Measurements from ENCODE around the gene ANAPC16. TPM values are rescaled to one million over a fixed set of nuclear protein-coding genes. Genes with fewer than 3 reads are reported as not detected.

ANAPC16 gene
- total and polyA plus RNA-seq, 2 of the 4 experiments (the other 2 are of a cell fraction): 25.2 to 26.3 TPM

DNA sequence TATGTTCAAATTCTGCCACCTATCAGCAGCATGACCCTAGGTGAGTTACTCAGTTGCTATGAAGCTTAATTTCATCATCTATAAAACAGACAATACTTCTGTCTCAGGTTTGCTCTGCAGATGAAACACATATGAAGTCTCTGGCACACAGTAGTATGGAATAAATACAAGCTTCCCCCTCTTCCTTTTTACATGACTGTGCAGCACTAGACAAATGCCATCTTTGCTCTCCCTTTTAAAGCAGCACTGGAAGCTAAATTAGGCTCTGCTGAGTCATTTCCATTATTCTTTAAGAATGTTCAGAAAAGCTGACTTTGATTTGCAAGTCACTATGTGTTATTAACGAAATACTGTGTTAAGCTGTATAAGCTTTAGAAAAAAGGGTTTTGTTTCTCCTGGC is 40.7 kb upstream of the ANAPC16 start:
- Histone ChIP-seq H3K79me1 (ENCODE audit: low read depth in 1 of 2, low read length in 2 of 2) (peaks cover 0 to 2% of the 10 kb centered on the region in 2 experiments; a peak in 1 of 4 replicates), H2AK9ac (replicated peaks; ENCODE audit: low read depth, low read length, poor library complexity) (no peak overlapping the region), H3K36me3 (ENCODE audit: control insufficient read depth, insufficient read depth, low read length) (peaks cover 3% of the 10 kb centered on the region; the same call in 1 of the 2 replicates), H4K5ac (ENCODE audit: low read depth, low read length) (no peak overlapping the region), H3K9me1 (ENCODE audit: insufficient read depth, low read length) (peaks cover 5% of the 10 kb centered on the region), H2BK5ac (ENCODE audit: low read depth, low read length, poor library complexity, severe bottlenecking) (peak overlapping the region; percentile 31), H3K4me2 (ENCODE audit: low read depth, low read length) (peak overlapping the region; percentile 2; the same call in 1 of the 2 replicates), H4K91ac (ENCODE audit: insufficient read depth, low read depth, low read length) (peak overlapping the region; percentile 8; the same call in 1 of the 2 replicates), H3K23ac (ENCODE audit: low read depth, low read length) (no peak overlapping the region), H3K4me3 (ENCODE audit: insufficient read depth, low read depth, low read length) (no peak overlapping the region), H2AFZ (replicated peaks; ENCODE audit: low read length, poor library complexity) (no peak overlapping the region), H2AK5ac (ENCODE audit: low read depth, low read length) (no peak overlapping the region), H3K27me3 (ENCODE audit: control insufficient read depth, insufficient read depth, low read length) (no peaks in the 10 kb centered on the region), H3K4ac (ENCODE audit: low read depth, low read length) (no peak overlapping the region; the same call in 1 of the 2 replicates), H2BK15ac (ENCODE audit: low read depth, low read length) (no peak overlapping the region; the same call in 2 of the 3 replicates), H3K9ac (ENCODE audit: low read depth, low read length) (no peak overlapping the region), H2BK120ac (ENCODE audit: low read depth, low read length) (peak overlapping the region; percentile 28), H3K18ac (ENCODE audit: low read depth, low read length) (peak overlapping the region; percentile 1; the same call in 1 of the 2 replicates), H3K4me1 (ENCODE audit: control insufficient read depth, insufficient read depth, low read length) (peaks cover 9% of the 10 kb centered on the region), H3K14ac (replicated peaks; ENCODE audit: low read depth, low read length) (peak overlapping the region; percentile 29; the same call in 1 of the 2 replicates), H3K56ac (ENCODE audit: extremely low read depth, insufficient read depth, low read length) (peak overlapping the region; percentile 32; the same call in 1 of the 2 replicates), H3K27ac (ENCODE audit: insufficient read depth, low read length) (no peak overlapping the region), H4K8ac (ENCODE audit: low read depth in 2 of 2, low read length in 2 of 2) (no peak overlapping the region), H4K20me1 (ENCODE audit: insufficient read depth, low read length) (no peaks in the 10 kb centered on the region), H3K9me3 (ENCODE audit: control insufficient read depth, insufficient read depth, low read length) (no peaks in the 10 kb centered on the region), H2BK20ac (ENCODE audit: low read depth, low read length) (peak overlapping the region; percentile 50)
- intact Hi-C loops (cut with micrococcal nuclease) (loop anchor here (5.0 kb wide), 1 partner anchor 38 kb away; no protein-coding TSS in a partner anchor), dilution Hi-C loops (cut with HindIII; ENCODE audit: low sequenced_read_pairs, unreplicated experiment) (no loop called here), in situ Hi-C loops (cut with MboI; ENCODE audit: low sequenced_read_pairs) (no loop called here)
- no TSS peak for BruUV-seq (replicated peaks)
- ChIA-PET CTCF (interaction anchor here (0.6 to 0.8 kb wide), 2 partner anchors 11 to 35 kb away, joined by 3 read pairs; no protein-coding TSS in a partner anchor), POLR2A (ENCODE audit: unreplicated experiment) (no interaction called here)
- WGBS, 2 experiments (ENCODE audit: extremely low coverage in 2 of 2, insufficient read length in 1 of 2): no CpG with 5 or more reads among the region's 1 CpG
- no peak for TF ChIP-seq MAZ (IDR thresholded peaks at IDR 0.05; ENCODE audit: borderline replicate concordance, low read depth, low read length)
- no peak for TF ChIP-seq MXI1 (IDR thresholded peaks at IDR 0.05; ENCODE audit: borderline replicate concordance, low read depth, low read length)
- TF ChIP-seq NFE2L2 (IDR thresholded peaks at IDR 0.05; ENCODE audit: low read depth, low read length): peak; percentile 67
- peak; percentile 39; the same call in 1 of the 2 replicates for TF ChIP-seq MAFK (IDR thresholded peaks at IDR 0.05; ENCODE audit: low read depth, low read length)
- TF ChIP-seq POLR2A (IDR thresholded peaks at IDR 0.05; ENCODE audit: low read depth, low read length): no peak
- ATAC-seq (ENCODE audit: low read depth): peak; percentile 56
- peak; percentile 61 for DNase-seq
